ENCODE data around the gene HAAO.

GRCh38 chr2:42744545-42745082, 47.8 kb downstream of the HAAO start:
- no peak for TF ChIP-seq ARNT (IDR thresholded peaks at IDR 0.05)
- no peak for TF ChIP-seq SP1 (IDR thresholded peaks at IDR 0.05)
- no peak for TF ChIP-seq BHLHE40 (IDR thresholded peaks at IDR 0.05; ENCODE audit: borderline replicate concordance)
- TF ChIP-seq FOXA1 (IDR thresholded peaks at IDR 0.05): no peak
- no peak for TF ChIP-seq SUZ12 (IDR thresholded peaks at IDR 0.05)
- TF ChIP-seq FOXK2 (IDR thresholded peaks at IDR 0.05): no peak
